GM06990 (cell line): ENCODE results near the gene MYMX.
A peak's percentile ranks its signal among the peaks of the same experiment; 100 is the strongest.

Experiments
- DNase-seq: peaks from one replicate; pipeline ENCODE4 v3.0.0-alpha.2; 2011; ENCODE audit not compliant: insufficient read length; ENCODE audit errors: extremely low read depth
- H3K27me3 ChIP-seq: replicated peaks from 2 replicates; pipeline ENCODE4 v1.6.0; 2011; ENCODE audit warnings: low read length; ENCODE audit not compliant: control insufficient read depth, insufficient read depth
- H3K36me3 ChIP-seq: 2 replicates; pipeline ENCODE4 v1.5.1; 2011; ENCODE audit warnings: low read length; ENCODE audit not compliant: control insufficient read depth, insufficient read depth
- H3K4me3 ChIP-seq: replicated peaks from 2 replicates; pipeline ENCODE4 v1.5.1; 2011; ENCODE audit warnings: low read depth, mild to moderate bottlenecking, control low read depth, low read length
- TF ChIP-seq, protein P1 (sequence below): IDR thresholded peaks from 2 replicates; pipeline ENCODE4 v1.5.1; 2011; ENCODE audit warnings: low read length, control low read depth, mild to moderate bottlenecking, inconsistent platforms; ENCODE audit not compliant: insufficient read depth, poor library complexity, severe bottlenecking

The MYMX gene

DNA sequence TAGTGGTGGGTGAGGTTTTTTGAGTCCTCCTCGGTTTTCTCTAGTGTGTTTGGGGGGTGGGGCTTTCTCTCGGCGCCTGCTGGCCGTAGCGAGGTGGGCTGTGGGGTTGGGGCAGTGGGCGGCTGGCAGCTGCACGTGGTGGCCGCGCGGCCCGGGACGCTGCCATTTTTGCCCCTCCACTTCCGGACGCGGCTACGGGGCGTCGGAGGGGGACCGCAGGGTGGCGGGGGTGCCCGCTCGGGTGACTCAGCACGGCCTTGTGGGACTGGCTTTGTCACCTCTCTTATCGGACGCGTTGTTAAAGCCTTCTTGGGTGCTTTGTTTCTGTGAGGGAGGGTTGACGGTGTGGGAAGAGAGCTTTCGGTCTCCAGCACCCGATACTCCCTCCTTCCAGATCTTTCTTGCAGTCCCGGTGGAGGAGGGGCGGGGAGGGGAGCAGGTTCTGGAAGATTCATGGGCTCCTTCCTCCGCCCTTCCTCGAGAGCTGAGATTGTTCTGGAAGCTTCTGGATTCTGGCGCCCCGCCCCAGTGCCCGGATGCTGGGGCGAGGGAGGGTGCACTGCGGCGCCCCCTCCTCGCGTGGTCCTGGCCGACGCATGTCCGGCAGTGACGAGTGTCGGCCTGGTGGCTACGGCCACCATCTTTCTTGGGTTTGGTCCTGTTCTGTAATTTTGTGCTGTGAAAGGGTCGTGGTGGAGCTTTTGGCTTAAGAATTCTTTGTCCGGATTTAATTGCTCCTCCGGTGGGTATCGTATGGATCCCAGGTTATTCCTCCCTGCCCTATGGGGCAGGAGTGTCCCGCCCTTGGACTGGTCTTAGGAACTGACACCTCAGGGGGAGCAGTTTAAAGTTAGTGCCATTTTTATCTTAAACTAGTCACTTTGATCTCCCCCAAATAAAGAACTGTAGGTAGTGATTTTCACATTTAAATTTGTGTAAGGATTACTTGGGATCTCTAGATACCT, 30.9 kb downstream of the MYMX start:
- H3K36me3 ChIP-seq: peaks cover 26% of the 10 kb centered on the region
- peak; percentile 81 for DNase-seq
- TF ChIP-seq, protein P1, sequence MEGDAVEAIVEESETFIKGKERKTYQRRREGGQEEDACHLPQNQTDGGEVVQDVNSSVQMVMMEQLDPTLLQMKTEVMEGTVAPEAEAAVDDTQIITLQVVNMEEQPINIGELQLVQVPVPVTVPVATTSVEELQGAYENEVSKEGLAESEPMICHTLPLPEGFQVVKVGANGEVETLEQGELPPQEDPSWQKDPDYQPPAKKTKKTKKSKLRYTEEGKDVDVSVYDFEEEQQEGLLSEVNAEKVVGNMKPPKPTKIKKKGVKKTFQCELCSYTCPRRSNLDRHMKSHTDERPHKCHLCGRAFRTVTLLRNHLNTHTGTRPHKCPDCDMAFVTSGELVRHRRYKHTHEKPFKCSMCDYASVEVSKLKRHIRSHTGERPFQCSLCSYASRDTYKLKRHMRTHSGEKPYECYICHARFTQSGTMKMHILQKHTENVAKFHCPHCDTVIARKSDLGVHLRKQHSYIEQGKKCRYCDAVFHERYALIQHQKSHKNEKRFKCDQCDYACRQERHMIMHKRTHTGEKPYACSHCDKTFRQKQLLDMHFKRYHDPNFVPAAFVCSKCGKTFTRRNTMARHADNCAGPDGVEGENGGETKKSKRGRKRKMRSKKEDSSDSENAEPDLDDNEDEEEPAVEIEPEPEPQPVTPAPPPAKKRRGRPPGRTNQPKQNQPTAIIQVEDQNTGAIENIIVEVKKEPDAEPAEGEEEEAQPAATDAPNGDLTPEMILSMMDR: no peak
- H3K27me3 ChIP-seq: no peaks in the 10 kb centered on the region
- peak overlapping the region; percentile 91 for H3K4me3 ChIP-seq

DNA sequence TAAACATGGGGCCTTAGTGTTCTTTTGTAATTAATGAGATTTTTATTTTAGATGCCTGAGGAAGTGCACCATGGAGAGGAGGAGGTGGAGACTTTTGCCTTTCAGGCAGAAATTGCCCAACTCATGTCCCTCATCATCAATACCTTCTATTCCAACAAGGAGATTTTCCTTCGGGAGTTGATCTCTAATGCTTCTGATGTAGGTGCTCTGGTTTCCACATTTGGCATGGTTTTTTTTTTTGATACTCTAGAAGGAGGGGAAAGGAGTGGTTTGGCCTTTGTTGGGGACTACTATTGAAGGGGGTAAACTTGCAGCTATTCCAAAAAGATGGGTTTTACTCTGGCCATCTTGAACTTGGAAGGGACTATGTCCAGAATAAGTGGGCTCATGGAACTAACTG, 31.9 kb downstream of the MYMX start:
- Histone ChIP-seq H3K36me3 (peaks cover 35% of the 10 kb centered on the region), H3K27me3 (no peaks in the 10 kb centered on the region), H3K4me3 (peak overlapping the region; percentile 91)
- TF ChIP-seq, protein P1: no peak
- DNase-seq: no peak

DNA sequence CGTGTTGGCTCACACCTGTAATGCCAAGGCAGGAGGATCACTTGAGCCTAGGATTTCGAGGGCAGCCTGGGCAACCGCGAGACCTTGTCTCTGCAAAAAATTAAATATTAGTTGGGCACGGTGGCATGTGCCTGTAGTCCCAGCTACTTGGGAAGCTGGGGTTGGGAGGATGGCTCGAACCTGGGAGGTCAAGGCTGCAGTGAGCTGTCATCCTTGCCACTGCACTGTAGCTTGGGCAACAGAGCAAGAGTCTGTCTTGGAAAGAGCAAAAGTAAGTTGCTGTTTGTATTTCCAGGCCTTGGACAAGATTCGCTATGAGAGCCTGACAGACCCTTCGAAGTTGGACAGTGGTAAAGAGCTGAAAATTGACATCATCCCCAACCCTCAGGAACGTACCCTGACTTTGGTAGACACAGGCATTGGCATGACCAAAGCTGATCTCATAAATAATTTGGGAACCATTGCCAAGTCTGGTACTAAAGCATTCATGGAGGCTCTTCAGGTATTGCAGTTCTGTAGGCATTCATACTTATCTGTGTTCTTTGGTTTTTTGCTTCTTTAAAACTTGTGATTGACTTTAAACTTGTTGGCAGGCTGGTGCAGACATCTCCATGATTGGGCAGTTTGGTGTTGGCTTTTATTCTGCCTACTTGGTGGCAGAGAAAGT, 32.5 kb downstream of the MYMX start:
- Histone ChIP-seq H3K36me3 (peaks cover 39% of the 10 kb centered on the region), H3K27me3 (no peaks in the 10 kb centered on the region), H3K4me3 (peak overlapping the region; percentile 91)
- TF ChIP-seq, protein P1: no peak
- no peak for DNase-seq

DNA sequence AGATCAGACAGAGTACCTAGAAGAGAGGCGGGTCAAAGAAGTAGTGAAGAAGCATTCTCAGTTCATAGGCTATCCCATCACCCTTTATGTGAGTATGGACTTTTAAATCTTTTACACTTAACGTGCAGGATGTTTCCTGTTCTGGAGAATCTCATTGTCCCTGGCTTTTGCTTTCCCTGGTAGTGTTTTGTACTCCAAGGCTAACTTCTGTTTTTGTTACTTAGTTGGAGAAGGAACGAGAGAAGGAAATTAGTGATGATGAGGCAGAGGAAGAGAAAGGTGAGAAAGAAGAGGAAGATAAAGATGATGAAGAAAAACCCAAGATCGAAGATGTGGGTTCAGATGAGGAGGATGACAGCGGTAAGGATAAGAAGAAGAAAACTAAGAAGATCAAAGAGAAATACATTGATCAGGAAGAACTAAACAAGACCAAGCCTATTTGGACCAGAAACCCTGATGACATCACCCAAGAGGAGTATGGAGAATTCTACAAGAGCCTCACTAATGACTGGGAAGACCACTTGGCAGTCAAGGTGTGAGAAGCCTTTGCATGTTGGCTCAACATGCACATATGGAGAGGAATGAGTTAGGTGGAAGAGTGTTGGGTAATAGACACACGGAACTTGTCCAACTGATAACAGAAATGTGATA, 33.5 kb downstream of the MYMX start:
- DNase-seq: no peak
- Histone ChIP-seq H3K4me3 (no peak overlapping the region), H3K27me3 (no peaks in the 10 kb centered on the region), H3K36me3 (peaks cover 49% of the 10 kb centered on the region)
- TF ChIP-seq, protein P1: no peak

DNA sequence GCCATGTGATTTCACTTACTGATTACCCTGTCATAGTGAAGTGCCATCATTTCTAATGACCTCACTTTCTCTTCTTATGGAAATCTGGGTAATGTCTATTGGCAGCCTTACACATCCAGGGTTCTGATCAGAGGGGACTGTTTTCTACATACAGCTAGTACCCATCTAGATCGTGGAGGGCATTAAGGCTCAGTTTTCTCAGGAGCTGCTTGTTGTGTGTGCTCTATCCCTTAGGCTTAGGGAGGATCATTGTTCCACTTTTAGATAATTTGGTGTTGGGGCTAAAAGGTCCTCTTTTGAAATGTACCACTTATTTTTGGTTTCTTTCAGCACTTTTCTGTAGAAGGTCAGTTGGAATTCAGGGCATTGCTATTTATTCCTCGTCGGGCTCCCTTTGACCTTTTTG, 34.0 kb downstream of the MYMX start:
- Histone ChIP-seq H3K27me3 (no peaks in the 10 kb centered on the region), H3K36me3 (peaks cover 51% of the 10 kb centered on the region), H3K4me3 (no peak overlapping the region)
- DNase-seq: no peak
- TF ChIP-seq, protein P1: no peak
